Measurements from ENCODE around the gene SVOP. TPM values are rescaled to one million over a fixed set of nuclear protein-coding genes. Genes with fewer than 3 reads are reported as not detected.
A peak's percentile ranks its signal among the peaks of the same experiment; 100 is the strongest.

The SVOP gene
- total and polyA plus RNA-seq, 4 donors = 0.10 TPM; not detected in 3

DNA sequence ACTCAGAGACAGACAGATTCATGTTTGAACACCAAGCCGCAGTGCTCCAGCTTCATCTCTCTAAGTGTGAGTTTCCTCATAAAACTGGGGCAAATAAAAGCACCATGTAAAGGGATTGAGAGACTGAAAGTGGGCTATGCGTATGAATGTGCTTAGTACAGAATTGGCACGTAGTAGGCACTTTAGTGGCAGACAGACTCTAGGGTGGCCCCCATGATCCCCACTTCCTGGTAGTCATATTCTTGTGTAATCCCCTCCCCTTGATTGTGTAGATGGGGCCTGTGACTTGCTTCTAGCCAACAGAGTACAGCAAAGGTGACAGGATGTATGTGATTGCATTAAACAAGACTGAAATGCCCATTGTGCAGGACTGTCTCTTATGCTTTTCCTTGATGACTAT is 98.0 kb downstream of the SVOP start:
- DNase-seq (ENCODE audit: low spot score) = no peak
- no peak for TF ChIP-seq CTCF (IDR thresholded peaks at IDR 0.05; ENCODE audit: low read depth, low read length, missing input control)
- TF ChIP-seq EGR1 (IDR thresholded peaks at IDR 0.05; ENCODE audit: low read depth in 2 of 2) = no peak
- TF ChIP-seq REST (IDR thresholded peaks at IDR 0.05) = no peak
- no peak for TF ChIP-seq SP1 (IDR thresholded peaks at IDR 0.05)
- TF ChIP-seq, protein P1, sequence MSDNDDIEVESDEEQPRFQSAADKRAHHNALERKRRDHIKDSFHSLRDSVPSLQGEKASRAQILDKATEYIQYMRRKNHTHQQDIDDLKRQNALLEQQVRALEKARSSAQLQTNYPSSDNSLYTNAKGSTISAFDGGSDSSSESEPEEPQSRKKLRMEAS (IDR thresholded peaks at IDR 0.05) = no peak
- TF ChIP-seq, protein P2, sequence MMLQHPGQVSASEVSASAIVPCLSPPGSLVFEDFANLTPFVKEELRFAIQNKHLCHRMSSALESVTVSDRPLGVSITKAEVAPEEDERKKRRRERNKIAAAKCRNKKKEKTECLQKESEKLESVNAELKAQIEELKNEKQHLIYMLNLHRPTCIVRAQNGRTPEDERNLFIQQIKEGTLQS (IDR thresholded peaks at IDR 0.05) = no peak
- TF ChIP-seq RXRA (IDR thresholded peaks at IDR 0.05) = no peak
- no peak for TF ChIP-seq HNF4G (IDR thresholded peaks at IDR 0.05)
- TF ChIP-seq FOXA1 (IDR thresholded peaks at IDR 0.05) = no peak
- no peak for TF ChIP-seq RAD21 (IDR thresholded peaks at IDR 0.05)
- TF ChIP-seq JUND (IDR thresholded peaks at IDR 0.05) = no peak
- no peak for TF ChIP-seq HNF4A (conservative IDR thresholded peaks at IDR 0.05)
- TF ChIP-seq TAF1 (conservative IDR thresholded peaks at IDR 0.05) = no peak
- no peak for TF ChIP-seq FOXA2 (IDR thresholded peaks at IDR 0.05)
- Histone ChIP-seq H3K9ac (ENCODE audit: low read depth in 1 of 2, low read length in 2 of 2) (no peak overlapping the region), H3K4me3 (ENCODE audit: low read depth in 1 of 3, low read length in 3 of 3) (no peak overlapping the region), H3K4me1 (ENCODE audit: control insufficient read depth in 4 of 4, insufficient read depth in 4 of 4, low read length in 3 of 4) (peaks cover 0 to 7% (median 1%) of the 10 kb centered on the region in 4 donors), H3K27ac (ENCODE audit: low read depth in 1 of 2, low read length in 2 of 2) (no peak overlapping the region), H3K27me3 (ENCODE audit: control insufficient read depth in 4 of 4, insufficient read depth in 4 of 4, low read length in 3 of 4) (no peaks in the 10 kb centered on the region), H3K9me3 (ENCODE audit: control insufficient read depth in 4 of 4, low read length in 3 of 4) (no peaks in the 10 kb centered on the region), H3K36me3 (ENCODE audit: control insufficient read depth in 4 of 4, insufficient read depth in 3 of 4, low read depth in 1 of 4, low read length in 3 of 4) (no peaks in the 10 kb centered on the region)
- WGBS = 92% methylated on average over 3 of the region's 3 CpGs

GRCh38 chr12:108921946-108922345 is 98.9 kb downstream of the SVOP start:
- H3K9me3 ChIP-seq (ENCODE audit: control insufficient read depth in 4 of 4, low read length in 3 of 4) = no peaks in the 10 kb centered on the region
- no peak overlapping the region for H3K27ac ChIP-seq (ENCODE audit: low read depth in 1 of 2, low read length in 2 of 2)
- no peak overlapping the region for H3K9ac ChIP-seq (ENCODE audit: low read depth in 1 of 2, low read length in 2 of 2)
- H3K27me3 ChIP-seq (ENCODE audit: control insufficient read depth in 4 of 4, insufficient read depth in 4 of 4, low read length in 3 of 4) = no peaks in the 10 kb centered on the region
- H3K36me3 ChIP-seq (ENCODE audit: control insufficient read depth in 4 of 4, insufficient read depth in 3 of 4, low read depth in 1 of 4, low read length in 3 of 4) = no peaks in the 10 kb centered on the region
- DNase-seq (ENCODE audit: low spot score) = no peak
- no peak overlapping the region for H3K4me3 ChIP-seq (ENCODE audit: low read depth in 1 of 3, low read length in 3 of 3)
- TF ChIP-seq HNF4G (IDR thresholded peaks at IDR 0.05) = peak; percentile 35
- TF ChIP-seq EGR1 (IDR thresholded peaks at IDR 0.05; ENCODE audit: low read depth in 2 of 2) = no peak
- no peak for TF ChIP-seq REST (IDR thresholded peaks at IDR 0.05)
- no peak for TF ChIP-seq NR2F2 (IDR thresholded peaks at IDR 0.05)
- peak; percentile 36 for TF ChIP-seq SP1 (IDR thresholded peaks at IDR 0.05)
- TF ChIP-seq RAD21 (IDR thresholded peaks at IDR 0.05) = no peak
- no peak for TF ChIP-seq JUND (IDR thresholded peaks at IDR 0.05)
- TF ChIP-seq YY1 (IDR thresholded peaks at IDR 0.05) = peak; percentile 62
- TF ChIP-seq CTCF (IDR thresholded peaks at IDR 0.05; ENCODE audit: low read depth, low read length, missing input control) = no peak
- peak; percentile 81 to 85 for TF ChIP-seq HNF4A (conservative IDR thresholded peaks at IDR 0.05)
- TF ChIP-seq RXRA (IDR thresholded peaks at IDR 0.05) = peak; percentile 48 to 68
- TF ChIP-seq, protein P1 (IDR thresholded peaks at IDR 0.05) = no peak
- 59% methylated on average over 3 of the region's 3 CpGs for WGBS
- peaks cover 0 to 7% (median 1%) of the 10 kb centered on the region in 4 donors for H3K4me1 ChIP-seq (ENCODE audit: control insufficient read depth in 4 of 4, insufficient read depth in 4 of 4, low read length in 3 of 4)
